Fibroblast of pulmonary artery (primary cell): ENCODE results near the gene MRPL23.

ENCODE experiments used
- DNase-seq: peaks from one replicate; pipeline ENCODE4 v3.0.0-alpha.2; 2010; ENCODE audit warnings: low read depth
- H3K4me3 ChIP-seq: replicated peaks from 2 replicates; pipeline ENCODE4 v1.5.1; 2011; ENCODE audit warnings: low read depth, mild to moderate bottlenecking, control low read depth, low read length, moderate library complexity
- TF ChIP-seq, protein P1 (sequence below): IDR thresholded peaks from 2 replicates; pipeline ENCODE4 v1.5.1; 2011; ENCODE audit warnings: mild to moderate bottlenecking, control low read depth, low read length, inconsistent platforms; ENCODE audit errors: missing control alignments

The MRPL23 gene

DNA sequence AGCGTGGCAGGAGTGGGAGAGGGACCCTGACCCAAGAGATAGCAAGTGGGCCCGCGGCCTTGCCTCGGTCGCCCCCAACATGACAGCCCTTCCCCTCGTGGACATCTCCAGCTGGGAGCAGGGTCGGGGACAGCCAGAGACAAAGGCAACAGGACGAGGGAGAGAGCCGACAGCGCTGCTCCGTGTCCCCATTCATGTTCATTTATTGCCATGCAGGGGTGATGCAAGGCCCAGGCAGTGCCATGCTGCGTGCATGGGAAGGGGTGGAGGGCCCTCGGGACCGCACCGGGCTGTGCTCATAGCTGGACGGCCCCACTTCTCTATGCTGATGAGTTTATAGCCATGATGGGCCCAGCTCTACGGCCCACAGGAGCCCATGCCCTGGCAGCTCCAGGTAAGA lies 12.7 kb downstream of the MRPL23 start:
- no peak for DNase-seq
- H3K4me3 ChIP-seq, result no peak overlapping the region
- TF ChIP-seq, protein P1, sequence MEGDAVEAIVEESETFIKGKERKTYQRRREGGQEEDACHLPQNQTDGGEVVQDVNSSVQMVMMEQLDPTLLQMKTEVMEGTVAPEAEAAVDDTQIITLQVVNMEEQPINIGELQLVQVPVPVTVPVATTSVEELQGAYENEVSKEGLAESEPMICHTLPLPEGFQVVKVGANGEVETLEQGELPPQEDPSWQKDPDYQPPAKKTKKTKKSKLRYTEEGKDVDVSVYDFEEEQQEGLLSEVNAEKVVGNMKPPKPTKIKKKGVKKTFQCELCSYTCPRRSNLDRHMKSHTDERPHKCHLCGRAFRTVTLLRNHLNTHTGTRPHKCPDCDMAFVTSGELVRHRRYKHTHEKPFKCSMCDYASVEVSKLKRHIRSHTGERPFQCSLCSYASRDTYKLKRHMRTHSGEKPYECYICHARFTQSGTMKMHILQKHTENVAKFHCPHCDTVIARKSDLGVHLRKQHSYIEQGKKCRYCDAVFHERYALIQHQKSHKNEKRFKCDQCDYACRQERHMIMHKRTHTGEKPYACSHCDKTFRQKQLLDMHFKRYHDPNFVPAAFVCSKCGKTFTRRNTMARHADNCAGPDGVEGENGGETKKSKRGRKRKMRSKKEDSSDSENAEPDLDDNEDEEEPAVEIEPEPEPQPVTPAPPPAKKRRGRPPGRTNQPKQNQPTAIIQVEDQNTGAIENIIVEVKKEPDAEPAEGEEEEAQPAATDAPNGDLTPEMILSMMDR, result no peak

DNA sequence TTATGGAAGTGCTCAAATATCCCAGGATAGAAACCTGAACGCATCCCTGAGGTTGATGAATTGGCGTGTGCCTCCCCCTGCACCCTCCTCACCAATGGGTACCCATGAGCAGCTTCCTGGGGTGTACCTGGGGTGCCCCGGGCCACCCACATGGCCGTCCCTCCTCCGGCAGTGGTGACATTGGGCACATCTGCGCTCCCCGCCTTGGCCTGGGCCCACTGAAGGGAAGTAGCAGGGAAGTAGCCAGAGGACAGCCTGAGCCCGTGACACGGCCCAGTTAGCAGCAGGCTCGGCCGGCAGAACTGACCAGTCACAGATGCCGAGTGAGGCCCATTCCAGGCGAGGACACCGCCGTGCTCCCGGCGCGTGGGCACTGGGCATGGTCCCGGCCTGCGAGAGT lies 16.7 kb downstream of the MRPL23 start:
- TF ChIP-seq, protein P1, result no peak
- DNase-seq, result no peak
- H3K4me3 ChIP-seq, result no peak overlapping the region

DNA sequence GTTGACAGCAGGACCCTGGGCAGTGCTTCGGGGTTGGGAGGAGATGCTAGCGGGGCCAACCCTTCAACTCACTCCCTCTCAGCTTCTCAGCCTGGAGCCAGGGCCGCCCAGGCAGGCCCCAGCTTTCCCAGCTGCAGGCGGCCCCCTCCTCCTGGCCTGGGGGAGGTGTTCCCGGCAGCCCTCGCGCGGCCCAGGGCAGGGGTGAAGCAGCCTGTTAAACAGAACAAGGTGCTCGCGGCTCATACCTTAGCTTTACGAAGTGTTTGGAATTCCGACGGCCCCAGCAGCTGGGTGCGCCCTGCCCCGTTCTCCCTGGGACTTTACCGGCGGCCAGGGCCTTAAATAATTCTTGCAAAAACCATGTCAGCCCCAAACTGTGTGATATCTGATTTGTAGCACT lies 17.2 kb downstream of the MRPL23 start:
- TF ChIP-seq, protein P1, result no peak
- no peak for DNase-seq

DNA sequence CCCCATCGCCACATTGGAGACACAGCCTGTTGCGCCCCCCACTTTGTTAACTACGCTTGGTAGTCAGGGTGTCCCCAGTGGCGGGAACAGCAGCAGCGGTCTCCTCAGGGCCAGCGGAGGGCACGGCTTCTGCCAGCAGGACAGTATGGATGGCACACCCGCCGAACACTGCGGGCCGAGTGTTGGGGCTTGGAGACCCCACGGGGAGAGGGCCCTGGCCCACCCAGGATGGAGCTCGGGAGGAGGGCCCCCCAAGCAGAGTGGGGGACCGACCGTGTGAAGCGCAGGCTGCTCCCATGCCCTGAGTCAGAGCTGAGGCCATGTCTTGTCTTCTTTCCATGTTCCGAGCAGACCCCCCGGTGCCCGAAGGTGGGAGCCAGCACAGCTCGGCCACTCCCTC lies 17.8 kb downstream of the MRPL23 start:
- DNase-seq, result no peak
- H3K4me3 ChIP-seq, result no peak overlapping the region
- TF ChIP-seq, protein P1, result no peak

More for the DNA sequence above, 17.2 kb downstream of the MRPL23 start:
- no peak overlapping the region for H3K4me3 ChIP-seq

DNA sequence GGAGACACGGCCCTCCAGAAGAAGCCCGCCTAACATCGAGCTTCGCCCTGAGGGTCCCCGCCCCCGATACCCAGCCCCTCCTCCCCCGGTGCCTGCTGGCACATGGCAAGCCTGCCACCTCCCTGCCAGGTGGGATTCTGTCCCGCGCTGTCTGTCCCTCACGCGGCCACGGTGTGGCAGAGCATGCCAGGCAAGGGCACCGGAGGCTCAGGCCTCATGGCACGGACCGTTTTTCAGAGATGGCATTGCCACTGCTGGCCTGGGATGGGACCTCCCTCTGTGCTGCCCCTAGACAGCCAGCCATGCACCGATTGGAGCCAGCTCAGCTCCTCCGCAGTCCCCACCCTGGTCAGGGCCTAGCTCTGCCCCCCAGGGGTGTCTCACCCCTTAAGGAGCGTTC lies 19.4 kb downstream of the MRPL23 start:
- no peak for DNase-seq
- TF ChIP-seq, protein P1, result no peak
- H3K4me3 ChIP-seq, result no peak overlapping the region

DNA sequence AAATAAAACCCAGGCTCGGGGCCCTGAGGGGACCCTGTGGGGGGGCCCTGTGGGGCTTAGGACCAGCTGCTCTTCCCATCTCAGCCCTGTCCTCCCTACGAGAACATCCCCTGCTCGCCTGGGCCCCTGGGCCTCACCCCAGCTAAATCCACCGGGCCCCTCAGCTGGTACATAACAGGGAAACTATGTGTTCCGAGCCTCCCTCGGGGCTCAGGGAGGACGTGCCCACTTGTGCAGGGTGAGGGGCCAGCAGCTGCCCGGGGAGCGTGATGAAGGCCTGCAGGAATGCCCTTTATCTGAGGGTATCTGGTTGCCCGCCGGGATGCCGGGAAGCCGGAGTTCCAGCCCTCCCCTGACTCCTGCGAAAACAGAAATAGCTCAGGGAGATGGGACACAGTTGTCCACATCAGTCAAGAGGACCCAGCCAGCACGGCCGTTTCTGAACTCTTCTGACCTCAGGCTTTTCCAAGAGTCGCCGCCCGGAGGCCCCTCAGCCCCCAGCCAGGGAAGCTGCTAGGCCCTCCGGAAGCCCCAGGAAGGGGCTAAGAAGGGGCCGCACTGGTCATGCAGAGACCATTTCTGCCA lies 20.6 kb downstream of the MRPL23 start:
- no peak overlapping the region for H3K4me3 ChIP-seq
- DNase-seq, result no peak
- TF ChIP-seq, protein P1, result no peak

DNA sequence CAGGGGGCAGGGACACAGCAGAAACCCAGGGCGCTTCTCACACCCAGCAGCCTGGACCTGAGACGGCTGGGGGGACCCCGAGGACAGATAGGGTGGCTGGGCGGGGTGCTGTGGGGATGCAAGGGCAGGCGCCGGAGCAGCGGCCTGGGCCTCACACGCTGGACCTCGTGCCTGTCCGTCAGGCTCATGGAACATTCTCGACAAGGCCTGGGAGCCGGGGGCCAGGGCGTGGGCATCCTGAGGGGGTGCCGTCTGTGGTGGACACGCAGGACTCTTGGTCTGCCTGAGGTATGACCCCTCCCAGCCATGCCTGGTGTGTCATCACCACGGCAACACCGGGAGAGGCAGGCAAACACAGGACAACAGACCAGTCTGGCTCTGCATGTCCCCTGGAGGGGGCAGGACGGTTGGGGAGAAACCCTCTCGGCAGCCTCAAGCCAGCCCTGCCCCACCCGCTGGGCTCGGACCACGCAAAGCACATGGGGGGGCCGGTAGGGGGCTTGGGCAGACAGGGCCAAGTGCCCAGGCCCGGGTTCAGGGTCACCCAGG lies 21.4 kb downstream of the MRPL23 start:
- no peak overlapping the region for H3K4me3 ChIP-seq
- no peak for DNase-seq
- TF ChIP-seq, protein P1, result no peak
